COLO829 (cell line): ENCODE measurements around the gene MAGEA10.
"Not testable (repeated sequence)": the region's sequence is repeated elsewhere in the genome, so short reads cannot be mapped to it uniquely, and the experiment has no call there.

Experiments
- DNase-seq: peaks from one replicate; pipeline ENCODE4 v3.0.0; 2012; ENCODE audit warnings: low spot score

MAGEA10 gene

GRCh38 chrX:152138388-152138784 lies at the start of gene MAGEA10:
MAGEA10 (minus strand) TSS chrX:152138577; CDS start chrX:152135620, 2,957 bp downstream.
- no peak for DNase-seq

- no peak for DNase-seq
Measured at GRCh38 chrX:152177497-152178269, 39.3 kb upstream of the MAGEA10 start.

GRCh38 chrX:152177052-152177451 lies 38.7 kb upstream of the MAGEA10 start:
- no peak for DNase-seq

GRCh38 chrX:152175892-152176291 lies 37.5 kb upstream of the MAGEA10 start:
- not testable (repeated sequence) for DNase-seq

GRCh38 chrX:152173923-152174322 lies 35.5 kb upstream of the MAGEA10 start:
- not testable (repeated sequence) for DNase-seq

GRCh38 chrX:152170621-152171020 lies 32.2 kb upstream of the MAGEA10 start:
- DNase-seq, result no peak

- no peak for DNase-seq
Measured at GRCh38 chrX:152165033-152165743, 26.8 kb upstream of the MAGEA10 start.

- DNase-seq, result no peak
Measured at GRCh38 chrX:152157042-152157441, 18.7 kb upstream of the MAGEA10 start.

GRCh38 chrX:152155766-152156310 lies 17.5 kb upstream of the MAGEA10 start:
- no peak for DNase-seq

GRCh38 chrX:152154050-152154449 lies 15.7 kb upstream of the MAGEA10 start:
- DNase-seq, result no peak

GRCh38 chrX:152151256-152151655 lies 12.9 kb upstream of the MAGEA10 start:
- no peak for DNase-seq

GRCh38 chrX:152149648-152150047 lies 11.3 kb upstream of the MAGEA10 start:
- no peak for DNase-seq

- DNase-seq, result no peak
Measured at GRCh38 chrX:152139589-152139988, 1.2 kb upstream of the MAGEA10 start.

- no peak for DNase-seq
Measured at GRCh38 chrX:152137771-152138387, 498 bp downstream of the MAGEA10 start.

- no peak for DNase-seq
Measured at GRCh38 chrX:152136312-152136711, 2.1 kb downstream of the MAGEA10 start.

- DNase-seq, result no peak
Measured at GRCh38 chrX:152131525-152131924, 6.9 kb downstream of the MAGEA10 start.

GRCh38 chrX:152129069-152129844 lies 9.1 kb downstream of the MAGEA10 start:
- not testable (repeated sequence) for DNase-seq

GRCh38 chrX:152117305-152117704 lies 21.1 kb downstream of the MAGEA10 start:
- no peak for DNase-seq

GRCh38 chrX:152108527-152108926 lies 29.9 kb downstream of the MAGEA10 start:
- DNase-seq, result no peak

GRCh38 chrX:152103866-152104265 lies 34.5 kb downstream of the MAGEA10 start:
- no peak for DNase-seq

- no peak for DNase-seq
Measured at GRCh38 chrX:152086141-152086540, 52.2 kb downstream of the MAGEA10 start.
